SK-N-MC (cell line): ENCODE results near the gene PLPP6.

Source experiments
- DNase-seq: peaks from one replicate; pipeline ENCODE4 v3.0.0-alpha.2; 2011; ENCODE audit warnings: low read depth, low spot score
- H3K27ac ChIP-seq: fragments of 200-600 bp; sonication (generic); 2 replicates; pipeline ENCODE4 v1.5.1; 2016; ENCODE audit warnings: mixed run types
- H3K36me3 ChIP-seq: fragments of 200-600 bp; sonication (generic); 2 replicates; pipeline ENCODE4 v1.6.1; 2017; ENCODE audit warnings: antibody characterized with exemption, low read length, mixed read lengths; ENCODE audit not compliant: insufficient read depth
- H3K4me3 ChIP-seq: fragments of 200-600 bp; sonication (generic); 2 replicates; pipeline ENCODE4 v1.5.1; 2016
- H3K9ac ChIP-seq: fragments of 200-600 bp; sonication (generic); 2 replicates; pipeline ENCODE4 v1.8.0; 2017; ENCODE audit warnings: mixed run types, mixed read lengths; ENCODE audit not compliant: insufficient read length
- H3K9me3 ChIP-seq: fragments of 200-600 bp; sonication (generic); 2 replicates; pipeline ENCODE4 v1.6.1; 2017; ENCODE audit warnings: low read depth, mild to moderate bottlenecking, antibody characterized with exemption, low read length, moderate library complexity, mixed read lengths
- EZH2 ChIP-seq: fragments of 200-600 bp; sonication (generic); IDR thresholded peaks from one replicate; pipeline ENCODE4 v1.6.1; 2017; ENCODE audit warnings: antibody characterized with exemption
- FOXP2 ChIP-seq: optimal IDR thresholded peaks from 2 replicates; pipeline ENCODE3; 2011; ENCODE audit warnings: mild to moderate bottlenecking, moderate library complexity; ENCODE audit not compliant: insufficient read depth; ENCODE audit errors: extremely low read length, control extremely low read depth
- POLR2AphosphoS5 ChIP-seq: IDR thresholded peaks from 2 replicates; pipeline ENCODE4 v1.6.1; 2012; ENCODE audit warnings: mild to moderate bottlenecking, low read depth, low read length, borderline replicate concordance

Gene PLPP6

GRCh38 chr9:4678679-4679267 is 16.7 kb downstream of the PLPP6 start:
- peaks cover 12% of the 10 kb centered on the region; the same call in 1 of the 2 replicates for H3K36me3 ChIP-seq
- peak overlapping the region; percentile 97 for H3K9ac ChIP-seq
- H3K9me3 ChIP-seq = no peaks in the 10 kb centered on the region
- peak overlapping the region; percentile 99 for H3K27ac ChIP-seq
- DNase-seq = no peak
- H3K4me3 ChIP-seq = peak overlapping the region; percentile 89
- TF ChIP-seq POLR2AphosphoS5 (no peak), FOXP2 (no peak), EZH2 (no peak)

- TF ChIP-seq POLR2AphosphoS5 = peak; percentile 98
- peak; percentile 51 for TF ChIP-seq FOXP2
- no peak for TF ChIP-seq EZH2
- Histone ChIP-seq H3K27ac (peak within 1 kb of the TSS; percentile 99), H3K4me3 (peak within 1 kb of the TSS; percentile 89), H3K36me3 (peaks cover 14% of the 10 kb centered on the region), H3K9ac (peak within 1 kb of the TSS; percentile 97), H3K9me3 (no peaks in the 10 kb centered on the region)
- DNase-seq = peak; percentile 91
Observed at GRCh38 chr9:4679268-4680172, 17.4 kb downstream of the PLPP6 start, which contains the start of gene CDC37L1. Gene CDC37L1, plus strand, starts transcription at chr9:4679569. Its CDS starts 199 bp downstream, at chr9:4679768.

DNA sequence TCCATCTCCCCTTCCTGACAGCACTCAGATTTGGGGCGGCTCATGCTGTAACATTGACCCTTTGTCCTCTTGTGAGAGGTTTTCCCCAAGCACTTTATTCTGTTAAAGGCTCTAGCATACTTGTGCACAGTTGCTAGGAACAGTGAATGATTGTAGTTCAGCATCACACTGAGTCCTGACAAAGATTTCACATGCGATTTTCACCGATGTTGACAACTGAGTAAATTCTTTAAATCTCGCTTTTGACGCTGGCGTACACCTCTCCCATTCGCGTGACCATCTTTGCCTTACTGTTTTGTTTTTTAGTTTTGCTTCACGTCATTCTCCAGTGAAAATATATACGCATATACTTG is 18.1 kb downstream of the PLPP6 start:
- peaks cover 20% of the 10 kb centered on the region for H3K36me3 ChIP-seq
- H3K4me3 ChIP-seq = peak overlapping the region; percentile 89
- no peaks in the 10 kb centered on the region for H3K9me3 ChIP-seq
- H3K27ac ChIP-seq = peak overlapping the region; percentile 99; the same call in 1 of the 2 replicates
- TF ChIP-seq POLR2AphosphoS5 (no peak), FOXP2 (no peak), EZH2 (no peak)
- no peak for DNase-seq
- H3K9ac ChIP-seq = peak overlapping the region; percentile 97

- Histone ChIP-seq H3K9me3 (no peaks in the 10 kb centered on the region), H3K9ac (peak overlapping the region; percentile 97), H3K4me3 (peak overlapping the region; percentile 89), H3K36me3 (peaks cover 26% of the 10 kb centered on the region), H3K27ac (peak overlapping the region; percentile 99; the same call in 1 of the 2 replicates)
- TF ChIP-seq EZH2 (no peak), POLR2AphosphoS5 (no peak), FOXP2 (no peak)
- no peak for DNase-seq
Observed at GRCh38 chr9:4680750-4681149, 18.7 kb downstream of the PLPP6 start.

DNA sequence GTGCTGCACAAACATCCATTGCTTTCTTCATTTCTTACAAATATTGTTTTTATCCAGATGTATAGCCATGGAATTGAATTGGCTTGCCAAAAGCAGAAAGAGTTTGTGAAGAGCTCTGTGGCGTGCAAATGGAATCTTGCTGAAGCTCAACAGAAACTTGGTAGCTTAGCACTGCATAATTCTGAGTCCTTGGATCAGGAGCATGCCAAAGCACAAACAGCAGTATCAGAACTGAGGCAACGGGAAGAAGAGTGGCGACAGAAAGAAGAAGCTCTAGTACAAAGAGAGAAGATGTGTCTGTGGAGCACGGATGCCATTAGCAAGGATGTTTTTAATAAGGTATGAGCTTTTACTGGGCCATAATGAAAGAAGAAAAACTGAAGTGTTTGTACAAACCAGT is 22.7 kb downstream of the PLPP6 start:
- no peak for TF ChIP-seq EZH2
- TF ChIP-seq POLR2AphosphoS5 = no peak
- no peak for TF ChIP-seq FOXP2
- no peaks in the 10 kb centered on the region for H3K9me3 ChIP-seq
- H3K36me3 ChIP-seq = peaks cover 49% of the 10 kb centered on the region
- no peak overlapping the region for H3K9ac ChIP-seq
- no peak overlapping the region for H3K4me3 ChIP-seq
- DNase-seq = no peak
- peak overlapping the region; percentile 49 for H3K27ac ChIP-seq

DNA sequence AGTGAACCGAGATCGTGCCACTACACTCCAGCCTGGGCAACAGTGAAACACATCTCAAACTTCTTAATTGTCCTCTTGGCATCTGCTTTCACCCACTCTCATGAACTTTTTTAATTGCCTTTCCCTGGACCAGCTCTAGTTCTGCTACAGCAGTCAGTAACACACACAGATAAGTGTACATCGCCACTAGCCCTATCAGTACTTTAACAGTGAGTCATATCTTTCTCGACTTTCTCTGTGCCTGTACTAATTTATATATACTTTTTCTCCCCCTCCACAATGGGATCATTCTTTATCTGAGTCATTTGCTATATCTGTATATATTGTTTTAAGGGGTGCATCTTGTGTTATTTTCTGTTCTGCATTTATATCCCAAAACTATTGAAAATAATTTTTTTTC is 24.0 kb downstream of the PLPP6 start:
- no peak overlapping the region for H3K9ac ChIP-seq
- H3K4me3 ChIP-seq = no peak overlapping the region
- H3K27ac ChIP-seq = 0 out of 2 replicates have a peak overlapping the region, but pooled peaks have one; percentile 65
- H3K9me3 ChIP-seq = no peaks in the 10 kb centered on the region
- DNase-seq = no peak
- peaks cover 62% of the 10 kb centered on the region for H3K36me3 ChIP-seq
- TF ChIP-seq EZH2 (no peak), POLR2AphosphoS5 (no peak), FOXP2 (no peak)

DNA sequence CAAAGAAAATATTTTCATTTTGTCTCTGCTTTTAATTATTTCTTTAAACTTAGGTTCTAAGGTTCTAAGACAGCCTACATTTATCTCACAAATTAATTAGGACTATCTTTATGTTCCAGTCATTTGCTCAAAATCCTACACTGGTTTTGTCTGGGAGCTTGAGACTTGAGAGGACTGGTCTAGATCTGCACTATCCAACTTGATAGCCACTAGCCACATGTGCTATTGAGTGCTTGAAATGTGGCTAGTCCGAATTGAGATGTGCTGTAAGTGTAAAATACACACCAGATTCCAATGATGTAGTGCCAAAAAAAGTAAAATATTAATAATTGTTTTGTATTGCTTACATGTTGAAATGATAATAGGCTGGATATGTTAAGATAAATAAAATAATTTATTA is 24.5 kb downstream of the PLPP6 start:
- TF ChIP-seq FOXP2 (no peak), EZH2 (no peak), POLR2AphosphoS5 (no peak)
- Histone ChIP-seq H3K9me3 (no peaks in the 10 kb centered on the region), H3K36me3 (peaks cover 62% of the 10 kb centered on the region), H3K9ac (no peak overlapping the region), H3K4me3 (no peak overlapping the region), H3K27ac (peak overlapping the region; percentile 65; the same call in 1 of the 2 replicates)
- no peak for DNase-seq

- Histone ChIP-seq H3K36me3 (peaks cover 70% of the 10 kb centered on the region), H3K9me3 (no peaks in the 10 kb centered on the region), H3K9ac (no peak overlapping the region), H3K27ac (peak overlapping the region; percentile 42), H3K4me3 (no peak overlapping the region)
- TF ChIP-seq EZH2 = no peak
- no peak for TF ChIP-seq FOXP2
- no peak for TF ChIP-seq POLR2AphosphoS5
- no peak for DNase-seq
Observed at GRCh38 chr9:4689021-4689420, 26.9 kb downstream of the PLPP6 start.
